B cell (primary cell): ENCODE measurements around the gene MAML3. TPM values are rescaled to one million over a fixed set of nuclear protein-coding genes. Genes with fewer than 3 reads are reported as not detected.

Experiments
- ATAC-seq: fragments of 200-7000 bp; cut with Tn5 transposase; one replicate; pipeline ENCODE4 v1.10.0; 2021; ENCODE audit warnings: low read depth, mild to moderate bottlenecking, moderate number of reproducible peaks, moderate library complexity
- CTCF ChIA-PET: fragments of 350-600 bp; sonication (Branson Sonifier 250); formaldehyde crosslinking; loops from one replicate; lab custom pipeline; 2021; ENCODE audit warnings: antibody characterized with exemption, inconsistent platforms; lab: Charles Lee
- POLR2A ChIA-PET: fragments of 350-600 bp; sonication (Branson Sonifier 250); formaldehyde crosslinking; loops from one replicate; lab custom pipeline; 2021; ENCODE audit warnings: antibody characterized with exemption; lab: Charles Lee
- DNase-seq: peaks from one replicate; pipeline ENCODE4 v3.0.0; 2013
- H2AFZ ChIP-seq: 2 replicates; pipeline ENCODE4 v1.6.1; 2012; ENCODE audit warnings: mild to moderate bottlenecking, low read depth, low read length; ENCODE audit not compliant: insufficient read depth, poor library complexity, severe bottlenecking
- H3K27ac ChIP-seq, 2 donors: 1 replicate in 1 of 2; 2 replicates in 1 of 2; pipeline ENCODE4 v1.5.1; 2012 to 2013; ENCODE audit warnings: low read length in 2 of 2, mild to moderate bottlenecking in 2 of 2, moderate library complexity in 1 of 2
- H3K27me3 ChIP-seq, 4 experiments: fragments of 200-600 bp in 1 of 4; sonication (generic) in 1 of 4; replicated peaks in 1 of 4; 1 replicate in 2 of 4; 2 replicates in 2 of 4; pipeline versions ENCODE4 v1.6.1 to v1.7.0; 2013 to 2016; ENCODE audit warnings: low read length in 3 of 4, mild to moderate bottlenecking in 2 of 4, mixed read lengths in 1 of 4, moderate library complexity in 1 of 4; ENCODE audit not compliant: insufficient read depth in 4 of 4, control insufficient read depth in 3 of 4; ENCODE audit errors: control extremely low read depth in 1 of 4
- H3K36me3 ChIP-seq, 2 experiments: replicated peaks in 1 of 2; 1 replicate in 1 of 2; 2 replicates in 1 of 2; pipeline versions ENCODE4 v1.6.1 to v1.7.1; 2013; ENCODE audit warnings: low read length in 1 of 2; ENCODE audit not compliant: insufficient read depth in 2 of 2, control insufficient read depth in 1 of 2; ENCODE audit errors: control extremely low read depth in 1 of 2, extremely low read depth in 1 of 2
- H3K4me1 ChIP-seq, 2 donors: fragments of 200-600 bp in 1 of 2; sonication (generic) in 1 of 2; 1 replicate in 1 of 2; 2 replicates in 1 of 2; pipeline versions ENCODE4 v1.5.1 to v1.6.1; 2013 to 2017; ENCODE audit warnings: low read length in 2 of 2; ENCODE audit not compliant: control insufficient read depth in 2 of 2, insufficient read depth in 2 of 2
- H3K4me2 ChIP-seq: replicated peaks from 2 replicates; pipeline ENCODE3; 2012; ENCODE audit warnings: mild to moderate bottlenecking, low read depth, low read length; ENCODE audit not compliant: poor library complexity, severe bottlenecking
- H3K4me3 ChIP-seq, 5 experiments: fragments of 200-600 bp in 1 of 5; sonication (generic) in 1 of 5; 1 replicate in 3 of 5; 2 replicates in 2 of 5; pipeline versions ENCODE4 v1.5.1 to v1.7.0; 2011 to 2016; ENCODE audit warnings: low read length in 4 of 5, mild to moderate bottlenecking in 4 of 5, low read depth in 2 of 5, control low read depth in 1 of 5, moderate library complexity in 1 of 5; ENCODE audit not compliant: insufficient read depth in 1 of 5; ENCODE audit errors: control extremely low read depth in 1 of 5, extremely low read depth in 1 of 5
- H3K79me2 ChIP-seq: fragments of 200-600 bp; sonication (generic); one replicate; pipeline ENCODE4 v1.6.0; 2016; ENCODE audit warnings: low read length; ENCODE audit not compliant: control insufficient read depth, insufficient read depth
- H3K9ac ChIP-seq: fragments of 200-600 bp; sonication (generic); 2 replicates; pipeline ENCODE4 v1.6.1; 2017; ENCODE audit warnings: mild to moderate bottlenecking, low read length, moderate library complexity
- H3K9me3 ChIP-seq, 3 donors: one replicate each; pipeline versions ENCODE4 v1.6.1 to v1.7.1; 2013; ENCODE audit warnings: low read length in 2 of 3; ENCODE audit not compliant: control insufficient read depth in 2 of 3, insufficient read depth in 1 of 3; ENCODE audit errors: control extremely low read depth in 1 of 3
- H4K20me1 ChIP-seq: 2 replicates; pipeline ENCODE4 v1.6.0; 2012; ENCODE audit warnings: mild to moderate bottlenecking, low read length; ENCODE audit not compliant: insufficient read depth, control insufficient read depth, poor library complexity, severe bottlenecking
- H3K27ac Mint-ChIP-seq: one replicate; pipeline ENCODE4 v1.8.0; 2021; ENCODE audit warnings: mixed read lengths
- H3K27me3 Mint-ChIP-seq: one replicate; pipeline ENCODE4 v1.8.0; 2021; ENCODE audit warnings: mixed read lengths
- H3K4me1 Mint-ChIP-seq: one replicate; pipeline ENCODE4 v1.8.0; 2021; ENCODE audit warnings: mixed read lengths
- H3K4me3 Mint-ChIP-seq: one replicate; pipeline ENCODE4 v1.8.0; 2021; ENCODE audit warnings: mixed read lengths
- H3K9me3 Mint-ChIP-seq: one replicate; pipeline ENCODE4 v1.8.0; 2022; ENCODE audit warnings: mixed read lengths; ENCODE audit not compliant: insufficient read depth
- CTCF ChIP-seq: fragments of 200-600 bp; IDR thresholded peaks from one replicate; pipeline ENCODE4 v1.8.0; 2022; ENCODE audit warnings: antibody characterized with exemption, mild to moderate bottlenecking
- EZH2 ChIP-seq: IDR thresholded peaks from 2 replicates; pipeline ENCODE4 v1.6.1; 2012; ENCODE audit warnings: borderline replicate concordance, low read depth, mild to moderate bottlenecking, moderate library complexity, low read length; ENCODE audit not compliant: insufficient read depth, poor library complexity, severe bottlenecking
- WGBS: methylation state at CpG from one replicate; pipeline ENCODE4 v1.1.5; 2013; ENCODE audit warnings: missing lambda C conversion rate; ENCODE audit not compliant: insufficient coverage; 5-methylcytosine and 5-hydroxymethylcytosine counted together
- intact Hi-C: fragments of 100-400 bp; cut with micrococcal nuclease; formaldehyde crosslinking; loops from one replicate; pipeline ENCODE4 v1.10.0; 2022
- polyA plus RNA-seq: library from polyadenylated mRNA; depleted of rRNA; stranded (reverse); fragments of >200 nt; gene quantifications from 2 replicates; pipeline ENCODE4 v1.2.3, GENCODE V29; 2012
- total RNA-seq, 2 donors: library from RNA; stranded (reverse); fragments of 120-200 nt in 1 of 2; gene quantifications; 1 replicate in 1 of 2; 2 replicates in 1 of 2; pipeline versions ENCODE4 v1.2.3 to v1.2.4, GENCODE V29; 2013 to 2022

The MAML3 gene
- total and polyA plus RNA-seq, 2 donors (not counting 1 experiment from before 2014, with no cell fraction given), result 0.94 to 5.3 TPM

- TF ChIP-seq CTCF, result no peak
- TF ChIP-seq EZH2, result no peak
- H3K36me3 ChIP-seq, result no peaks in the 10 kb centered on the region
- H3K4me1 ChIP-seq, result peaks cover 0 to 2% of the 10 kb centered on the region in 2 donors
- no peak overlapping the region for H3K9ac ChIP-seq
- no peak overlapping the region for H3K27ac ChIP-seq
- ChIA-PET CTCF (interaction anchor here (0.9 kb wide), 1 partner anchor 172 kb away, joined by 3 read pairs; no protein-coding TSS in a partner anchor), POLR2A (no interaction called here)
- intact Hi-C loops, result no loop called here
- Mint-ChIP-seq H3K4me3 (no peak overlapping the region), H3K27ac (no peak overlapping the region), H3K27me3 (peaks cover 16% of the 10 kb centered on the region), H3K4me1 (peaks cover 10% of the 10 kb centered on the region), H3K9me3 (no peaks in the 10 kb centered on the region)
- H3K27me3 ChIP-seq, result peaks cover 0 to 8% (median 4%) of the 10 kb centered on the region in 4 experiments
- DNase-seq (no peak), ATAC-seq (no peak)
- no peaks in the 10 kb centered on the region for H4K20me1 ChIP-seq
- H3K79me2 ChIP-seq, result no peaks in the 10 kb centered on the region
- H2AFZ ChIP-seq, result no peak overlapping the region
- peaks cover 0 to 4% (median 2%) of the 10 kb centered on the region in 3 donors for H3K9me3 ChIP-seq
- H3K4me2 ChIP-seq, result no peak overlapping the region
- H3K4me3 ChIP-seq, result no peak overlapping the region
- 29% methylated on average over 8 of the region's 11 CpGs for WGBS
Measured at GRCh38 chr4:139808808-139809756, 344.9 kb downstream of the MAML3 start.

- DNase-seq, result no peak
- no peak overlapping the region for H2AFZ ChIP-seq
- Mint-ChIP-seq H3K27me3 (peaks cover 16% of the 10 kb centered on the region), H3K27ac (no peak overlapping the region), H3K9me3 (no peaks in the 10 kb centered on the region), H3K4me3 (no peak overlapping the region), H3K4me1 (peaks cover 10% of the 10 kb centered on the region)
- ChIA-PET CTCF (interaction anchor here (0.7 kb wide), 1 partner anchor 228 kb away, joined by 3 read pairs; no protein-coding TSS in a partner anchor), POLR2A (no interaction called here)
- no peaks in the 10 kb centered on the region for H3K79me2 ChIP-seq
- H3K9ac ChIP-seq, result no peak overlapping the region
- peaks cover 0 to 2% of the 10 kb centered on the region in 2 donors for H3K4me1 ChIP-seq
- no peaks in the 10 kb centered on the region for H4K20me1 ChIP-seq
- H3K27me3 ChIP-seq, result peaks cover 0 to 8% (median 4%) of the 10 kb centered on the region in 4 experiments
- H3K36me3 ChIP-seq, result no peaks in the 10 kb centered on the region
- peaks cover 0 to 4% (median 2%) of the 10 kb centered on the region in 3 donors for H3K9me3 ChIP-seq
- no peak overlapping the region for H3K27ac ChIP-seq
- intact Hi-C loops, result no loop called here
- no peak for ATAC-seq
- WGBS, result 28% methylated on average over 2 of the region's 4 CpGs
- TF ChIP-seq EZH2 (no peak), CTCF (no peak)
- no peak overlapping the region for H3K4me3 ChIP-seq
- H3K4me2 ChIP-seq, result no peak overlapping the region
Measured at GRCh38 chr4:139808381-139808807, 345.6 kb downstream of the MAML3 start.
